BLaER1 treated with 17β-estradiol and CSF1 and Interleukin-3, amounts not matched to agents 10 nM and 100 nM (cell line): ENCODE measurements around the gene DAD1.
"Not testable (repeated sequence)": the region's sequence is repeated elsewhere in the genome, so short reads cannot be mapped to it uniquely, and the experiment has no call there.

Experiments used
- H3K27ac ChIP-seq, 11 experiments: shearing (Covaris generic); formaldehyde crosslinking; 2 replicates each; pipeline ENCODE4 v1.8.1; 2022
- H3K27me3 ChIP-seq, 11 experiments: shearing (Covaris generic); formaldehyde crosslinking; 2 replicates each; pipeline ENCODE4 v1.8.1; 2022
- H3K36me3 ChIP-seq, 11 experiments: shearing (Covaris generic); formaldehyde crosslinking; 2 replicates each; pipeline ENCODE4 v1.8.1; 2022
- H3K4me1 ChIP-seq, 10 experiments: shearing (Covaris generic); formaldehyde crosslinking; 2 replicates each; pipeline ENCODE4 v1.8.1; 2022
- H3K4me2 ChIP-seq, 11 experiments: shearing (Covaris generic); formaldehyde crosslinking; 2 replicates each; pipeline ENCODE4 v1.8.1; 2022
- H3K4me3 ChIP-seq, 10 experiments: shearing (Covaris generic); formaldehyde crosslinking; 2 replicates each; pipeline ENCODE4 v1.8.1; 2022
- H3K9ac ChIP-seq, 11 experiments: shearing (Covaris generic); formaldehyde crosslinking; 2 replicates each; pipeline ENCODE4 v1.8.1; 2022
- H3K9me3 ChIP-seq, 11 experiments: shearing (Covaris generic); formaldehyde crosslinking; replicated peaks in 1 of 11; 2 replicates each; pipeline ENCODE4 v1.8.1; 2022
- H4K20me1 ChIP-seq, 11 experiments: shearing (Covaris generic); formaldehyde crosslinking; 2 replicates each; pipeline ENCODE4 v1.8.1; 2022
- Cebpa-rat ChIP-seq, 11 experiments: shearing (Covaris generic); IDR thresholded peaks; 2 replicates each; pipeline ENCODE4 v1.8.1; 2022

The DAD1 gene

DNA sequence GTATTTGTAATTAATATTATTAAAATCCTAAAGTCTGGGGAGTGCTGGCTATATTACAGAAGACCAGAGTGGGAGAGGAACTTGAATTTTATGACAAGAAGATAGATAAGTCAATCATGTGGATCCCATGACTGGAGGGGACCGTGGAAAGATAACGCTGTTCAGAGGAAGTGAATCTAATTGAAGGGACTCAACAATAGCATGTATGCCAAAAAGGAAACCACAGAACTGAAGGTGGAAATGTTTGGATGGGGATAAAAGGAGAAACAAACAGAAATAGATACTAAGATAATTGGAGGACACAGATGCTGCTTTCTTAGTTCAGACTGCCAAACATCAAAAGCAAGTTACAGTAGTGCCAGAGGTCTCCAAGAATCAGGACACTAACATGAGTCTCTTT, 34.0 kb upstream of the DAD1 start:
- Histone ChIP-seq H3K9ac (peak overlapping the region in 2 of 11 experiments; percentile 33 to 48; a peak in 2 of 22 replicates), H3K36me3 (no peaks in the 10 kb centered on the region), H3K27me3 (no peaks in the 10 kb centered on the region), H3K27ac (no peak overlapping the region), H4K20me1 (no peaks in the 10 kb centered on the region), H3K4me2 (peak overlapping the region; percentile 64 to 80 (median 72); a peak in 21 of 22 replicates), H3K4me3 (no peak overlapping the region), H3K4me1 (peaks cover 13 to 52% (median 28%) of the 10 kb centered on the region in 10 experiments), H3K9me3 (peaks cover 0 to 11% (median 7%) of the 10 kb centered on the region in 11 experiments; a peak in 10 of 22 replicates)
- no peak for TF ChIP-seq Cebpa-rat (IDR thresholded peaks at IDR 0.05)

DNA sequence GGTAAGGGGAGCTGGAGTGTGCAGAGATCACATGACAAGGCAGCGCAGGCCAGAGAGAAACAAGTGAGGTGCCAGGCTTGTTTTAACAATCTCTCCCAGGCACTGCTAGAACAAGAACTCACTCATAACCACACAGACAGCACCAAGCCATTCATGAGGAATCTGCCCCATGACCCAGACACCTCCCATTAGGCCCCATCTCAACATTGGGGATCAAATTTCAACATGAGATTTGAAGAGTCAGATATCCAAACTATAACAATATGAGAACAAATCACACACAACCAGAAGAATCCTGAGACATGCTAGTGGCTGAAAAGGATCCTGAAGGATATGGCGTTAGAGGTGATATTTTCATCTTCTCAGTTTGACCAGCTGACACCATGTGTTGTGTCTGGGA, 33.2 kb upstream of the DAD1 start:
- Histone ChIP-seq H3K4me1 (peaks cover 13 to 44% (median 28%) of the 10 kb centered on the region in 10 experiments), H3K4me3 (no peak overlapping the region), H3K27me3 (no peaks in the 10 kb centered on the region), H4K20me1 (no peaks in the 10 kb centered on the region), H3K27ac (no peak overlapping the region), H3K9ac (no peak overlapping the region), H3K4me2 (peak overlapping the region in 7 of 11 experiments; percentile 8 to 79 (median 24); a peak in 8 of 22 replicates), H3K9me3 (peaks cover 0 to 11% (median 7%) of the 10 kb centered on the region in 11 experiments; a peak in 10 of 22 replicates), H3K36me3 (no peaks in the 10 kb centered on the region)
- no peak for TF ChIP-seq Cebpa-rat (IDR thresholded peaks at IDR 0.05)

GRCh38 chr14:22615765-22616164, 26.7 kb upstream of the DAD1 start:
- not testable (repeated sequence) for H3K4me2 ChIP-seq, H3K27me3 ChIP-seq, H4K20me1 ChIP-seq, H3K27ac ChIP-seq, H3K4me3 ChIP-seq, H3K9me3 ChIP-seq, H3K9ac ChIP-seq
- peaks cover 8 to 16% (median 12%) of the 10 kb centered on the region in 11 experiments; a peak in 19 of 22 replicates for H3K36me3 ChIP-seq
- H3K4me1 ChIP-seq: peaks cover 0 to 19% (median 15%) of the 10 kb centered on the region in 10 experiments; a peak in 12 of 20 replicates

GRCh38 chr14:22614240-22614799, 25.3 kb upstream of the DAD1 start:
- Histone ChIP-seq H3K27me3 (no peaks in the 10 kb centered on the region), H4K20me1 (no peaks in the 10 kb centered on the region), H3K9ac (no peak overlapping the region), H3K9me3 (peaks cover 0 to 8% (median 0%) of the 10 kb centered on the region in 11 experiments; a peak in 5 of 22 replicates), H3K36me3 (peaks cover 21 to 30% (median 26%) of the 10 kb centered on the region in 11 experiments; a peak in 20 of 22 replicates), H3K27ac (no peak overlapping the region), H3K4me1 (peaks cover 0 to 19% (median 15%) of the 10 kb centered on the region in 10 experiments; a peak in 12 of 20 replicates), H3K4me3 (no peak overlapping the region), H3K4me2 (peak overlapping the region in 8 of 11 experiments; percentile 12 to 59 (median 35); a peak in 13 of 22 replicates)
- TF ChIP-seq Cebpa-rat (IDR thresholded peaks at IDR 0.05): no peak

DNA sequence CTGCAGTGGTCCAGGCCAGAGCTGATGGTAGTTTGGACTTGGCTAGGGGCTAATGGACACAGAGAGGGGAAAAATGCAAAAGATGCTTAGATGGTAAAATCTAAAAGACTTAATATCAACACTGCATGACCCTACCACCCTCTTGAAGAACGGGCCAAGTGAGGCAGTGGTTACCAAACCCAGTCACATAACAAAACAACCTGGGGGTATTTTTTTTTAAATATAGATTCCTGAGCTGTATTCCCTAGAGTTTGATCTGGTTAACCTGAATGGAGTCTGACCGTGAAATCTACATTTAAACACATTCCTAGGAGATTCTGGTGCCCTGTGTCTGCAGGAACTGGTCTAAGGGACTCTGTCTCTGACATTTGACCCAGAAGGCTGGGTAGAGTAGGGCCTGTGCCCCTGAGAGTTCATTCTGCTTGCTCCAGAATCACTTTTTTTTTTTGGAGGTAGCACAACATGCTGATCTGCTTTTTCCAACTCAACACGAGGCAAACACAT, 24.8 kb upstream of the DAD1 start:
- H3K9ac ChIP-seq: no peak overlapping the region
- TF ChIP-seq Cebpa-rat (IDR thresholded peaks at IDR 0.05): no peak
- peaks cover 0 to 19% (median 15%) of the 10 kb centered on the region in 10 experiments; a peak in 12 of 20 replicates for H3K4me1 ChIP-seq
- no peaks in the 10 kb centered on the region for H4K20me1 ChIP-seq
- H3K27me3 ChIP-seq: no peaks in the 10 kb centered on the region
- H3K36me3 ChIP-seq: peaks cover 21 to 35% (median 30%) of the 10 kb centered on the region in 11 experiments; a peak in 20 of 22 replicates
- H3K9me3 ChIP-seq: peaks cover 0 to 8% (median 0%) of the 10 kb centered on the region in 11 experiments; a peak in 5 of 22 replicates
- H3K4me3 ChIP-seq: no peak overlapping the region
- H3K4me2 ChIP-seq: peak overlapping the region in 8 of 11 experiments; percentile 12 to 59 (median 35); a peak in 14 of 22 replicates
- H3K27ac ChIP-seq: no peak overlapping the region

- H4K20me1 ChIP-seq: no peaks in the 10 kb centered on the region
- H3K4me2 ChIP-seq: peak overlapping the region in 8 of 11 experiments; percentile 12 to 59 (median 35); a peak in 11 of 22 replicates
- H3K9ac ChIP-seq: no peak overlapping the region
- H3K4me1 ChIP-seq: peaks cover 0 to 19% (median 15%) of the 10 kb centered on the region in 10 experiments; a peak in 12 of 20 replicates
- no peak overlapping the region for H3K4me3 ChIP-seq
- no peak for TF ChIP-seq Cebpa-rat (IDR thresholded peaks at IDR 0.05)
- no peaks in the 10 kb centered on the region for H3K27me3 ChIP-seq
- peaks cover 23 to 40% (median 34%) of the 10 kb centered on the region in 11 experiments; a peak in 20 of 22 replicates for H3K36me3 ChIP-seq
- H3K27ac ChIP-seq: no peak overlapping the region
- peaks cover 0 to 8% (median 0%) of the 10 kb centered on the region in 11 experiments; a peak in 5 of 22 replicates for H3K9me3 ChIP-seq
These were observed 24.2 kb upstream of the DAD1 start for GRCh38 chr14:22613106-22613695.

GRCh38 chr14:22610931-22611330, 21.9 kb upstream of the DAD1 start:
- Histone ChIP-seq H4K20me1 (no peaks in the 10 kb centered on the region), H3K4me3 (no peak overlapping the region), H3K9ac (no peak overlapping the region), H3K36me3 (peaks cover 37 to 63% (median 56%) of the 10 kb centered on the region in 11 experiments; a peak in 21 of 22 replicates), H3K27ac (no peak overlapping the region), H3K9me3 (peaks cover 0 to 4% (median 0%) of the 10 kb centered on the region in 11 experiments; a peak in 3 of 22 replicates), H3K4me2 (no peak overlapping the region), H3K27me3 (no peaks in the 10 kb centered on the region), H3K4me1 (peaks cover 0 to 19% (median 15%) of the 10 kb centered on the region in 10 experiments; a peak in 12 of 20 replicates)
- TF ChIP-seq Cebpa-rat (IDR thresholded peaks at IDR 0.05): 0 out of 22 replicates have a peak, but pooled peaks of 1 of the 11 experiments have one; percentile 7

DNA sequence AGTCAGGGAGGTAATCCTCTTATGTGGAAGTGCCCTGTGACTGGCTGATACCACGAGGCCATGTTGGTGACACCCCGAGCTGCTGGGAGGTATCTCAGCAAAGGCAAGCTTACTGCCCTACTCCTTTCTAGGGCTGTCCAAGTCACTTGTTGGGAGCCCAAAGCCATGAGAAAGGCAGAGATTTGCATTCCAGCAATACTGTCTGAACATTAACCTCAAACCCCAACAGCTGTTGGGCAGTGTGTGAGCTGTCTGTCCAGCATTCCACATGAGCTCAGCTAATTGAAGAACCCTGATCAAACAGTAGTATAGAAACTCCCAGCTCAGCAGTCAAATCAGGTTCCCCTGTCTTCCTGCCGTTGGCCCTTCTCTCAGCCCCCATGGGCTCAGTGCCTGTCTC, 18.3 kb upstream of the DAD1 start:
- Histone ChIP-seq H3K36me3 (peaks cover 62 to 98% (median 88%) of the 10 kb centered on the region in 11 experiments), H3K27me3 (no peaks in the 10 kb centered on the region), H3K9ac (no peak overlapping the region), H4K20me1 (no peaks in the 10 kb centered on the region), H3K4me1 (no peaks in the 10 kb centered on the region), H3K27ac (no peak overlapping the region), H3K9me3 (peaks cover 0 to 9% (median 0%) of the 10 kb centered on the region in 11 experiments; a peak in 2 of 22 replicates), H3K4me3 (no peak overlapping the region), H3K4me2 (no peak overlapping the region)
- no peak for TF ChIP-seq Cebpa-rat (IDR thresholded peaks at IDR 0.05)

- peaks cover 0 to 9% (median 0%) of the 10 kb centered on the region in 11 experiments; a peak in 2 of 22 replicates for H3K9me3 ChIP-seq
- H3K4me3 ChIP-seq: no peak overlapping the region
- no peak overlapping the region for H3K27ac ChIP-seq
- H3K9ac ChIP-seq: no peak overlapping the region
- H3K36me3 ChIP-seq: peaks cover 62 to 100% (median 90%) of the 10 kb centered on the region in 11 experiments
- H3K4me1 ChIP-seq: peaks cover 0 to 8% (median 6%) of the 10 kb centered on the region in 10 experiments; a peak in 9 of 20 replicates
- TF ChIP-seq Cebpa-rat (IDR thresholded peaks at IDR 0.05): no peak
- H3K27me3 ChIP-seq: no peaks in the 10 kb centered on the region
- no peaks in the 10 kb centered on the region; a peak in 1 of 22 replicates for H4K20me1 ChIP-seq
- H3K4me2 ChIP-seq: no peak overlapping the region
These were observed 17.4 kb upstream of the DAD1 start for GRCh38 chr14:22606380-22606779.
